GM18520 (cell line): Measurements from ENCODE around the gene OR4C45.
"Not testable (repeated sequence)": the region's sequence is repeated elsewhere in the genome, so short reads cannot be mapped to it uniquely, and the experiment has no call there.

Experiments
- ATAC-seq: cut with Tn5 transposase; IDR thresholded peaks from one replicate; pipeline ENCODE4 v1.9.1; 2021; ENCODE audit not compliant: unreplicated experiment

OR4C45 gene

GRCh38 chr11:50032574-50032973, at the start of gene OR4C45:
TSS of gene OR4C45 (plus strand) at chr11:50032874.
- no peak for ATAC-seq

GRCh38 chr11:49995565-49995964, 37.1 kb upstream of the OR4C45 start:
- ATAC-seq, result no peak

- ATAC-seq, result no peak
Measured at GRCh38 chr11:50030193-50030592, 2.5 kb upstream of the OR4C45 start.

GRCh38 chr11:50036239-50036638, 3.6 kb downstream of the OR4C45 start:
- not testable (repeated sequence) for ATAC-seq

GRCh38 chr11:50037251-50037650, 4.6 kb downstream of the OR4C45 start:
- no peak for ATAC-seq

GRCh38 chr11:50044647-50045046, 12.0 kb downstream of the OR4C45 start:
- ATAC-seq, result no peak

- not testable (repeated sequence) for ATAC-seq
Measured at GRCh38 chr11:50063056-50063455, 30.4 kb downstream of the OR4C45 start.

- ATAC-seq, result no peak
Measured at GRCh38 chr11:50070389-50070788, 37.7 kb downstream of the OR4C45 start.

GRCh38 chr11:50071584-50072225, 39.0 kb downstream of the OR4C45 start:
- ATAC-seq, result no peak

GRCh38 chr11:50072226-50073112, 39.8 kb downstream of the OR4C45 start:
- no peak for ATAC-seq

- ATAC-seq, result no peak
Measured at GRCh38 chr11:50073113-50074105, 40.7 kb downstream of the OR4C45 start.

GRCh38 chr11:50074161-50074560, 41.5 kb downstream of the OR4C45 start:
- no peak for ATAC-seq

GRCh38 chr11:50075856-50076255, 43.2 kb downstream of the OR4C45 start:
- ATAC-seq, result no peak

GRCh38 chr11:50077526-50077925, 44.9 kb downstream of the OR4C45 start:
- no peak for ATAC-seq

- no peak for ATAC-seq
Measured at GRCh38 chr11:50078001-50078400, 45.3 kb downstream of the OR4C45 start.

- not testable (repeated sequence) for ATAC-seq
Measured at GRCh38 chr11:50078946-50079345, 46.3 kb downstream of the OR4C45 start.

- ATAC-seq, result no peak
Measured at GRCh38 chr11:50080256-50080655, 47.6 kb downstream of the OR4C45 start.
